Mammary epithelial cell (primary cell): Measurements from ENCODE around the gene SIK3.

ENCODE experiments used
- EZH2 ChIP-seq: IDR thresholded peaks from 2 replicates; pipeline ENCODE4 v1.6.1; 2012; ENCODE audit warnings: low read length, inconsistent platforms, borderline replicate concordance
- TF ChIP-seq, protein P1 (sequence below), 2 donors: IDR thresholded peaks in 1 of 2; conservative IDR thresholded peaks in 1 of 2; 2 replicates each; pipeline ENCODE4 v1.5.1; 2011 to 2012; ENCODE audit warnings: inconsistent platforms in 2 of 2, low read length in 2 of 2, mild to moderate bottlenecking in 2 of 2, control low read depth in 1 of 2, low read depth in 1 of 2; ENCODE audit not compliant: insufficient read depth in 1 of 2; ENCODE audit errors: extremely low read depth in 1 of 2

DNA sequence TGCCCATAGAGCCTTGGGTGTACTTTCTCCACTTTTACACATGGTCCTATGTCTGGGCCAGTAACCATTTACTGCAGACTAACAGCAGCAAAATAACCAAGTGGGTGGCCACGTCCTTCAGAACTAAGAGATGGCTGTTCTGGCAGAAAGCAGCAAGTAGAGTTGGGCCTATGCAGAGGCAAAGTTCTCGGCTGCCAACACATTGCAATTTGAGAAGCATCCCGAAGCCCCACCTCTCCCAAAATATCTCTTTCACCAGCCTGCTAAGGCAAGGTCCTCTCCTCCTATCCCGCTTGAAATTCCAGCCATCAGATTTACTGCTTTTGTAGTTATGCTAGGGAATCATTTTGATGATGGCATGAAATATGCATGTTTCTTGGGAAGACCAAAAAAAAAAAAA, 142.3 kb downstream of the SIK3 start:
- TF ChIP-seq, protein P1, sequence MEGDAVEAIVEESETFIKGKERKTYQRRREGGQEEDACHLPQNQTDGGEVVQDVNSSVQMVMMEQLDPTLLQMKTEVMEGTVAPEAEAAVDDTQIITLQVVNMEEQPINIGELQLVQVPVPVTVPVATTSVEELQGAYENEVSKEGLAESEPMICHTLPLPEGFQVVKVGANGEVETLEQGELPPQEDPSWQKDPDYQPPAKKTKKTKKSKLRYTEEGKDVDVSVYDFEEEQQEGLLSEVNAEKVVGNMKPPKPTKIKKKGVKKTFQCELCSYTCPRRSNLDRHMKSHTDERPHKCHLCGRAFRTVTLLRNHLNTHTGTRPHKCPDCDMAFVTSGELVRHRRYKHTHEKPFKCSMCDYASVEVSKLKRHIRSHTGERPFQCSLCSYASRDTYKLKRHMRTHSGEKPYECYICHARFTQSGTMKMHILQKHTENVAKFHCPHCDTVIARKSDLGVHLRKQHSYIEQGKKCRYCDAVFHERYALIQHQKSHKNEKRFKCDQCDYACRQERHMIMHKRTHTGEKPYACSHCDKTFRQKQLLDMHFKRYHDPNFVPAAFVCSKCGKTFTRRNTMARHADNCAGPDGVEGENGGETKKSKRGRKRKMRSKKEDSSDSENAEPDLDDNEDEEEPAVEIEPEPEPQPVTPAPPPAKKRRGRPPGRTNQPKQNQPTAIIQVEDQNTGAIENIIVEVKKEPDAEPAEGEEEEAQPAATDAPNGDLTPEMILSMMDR (conservative IDR thresholded peaks at IDR 0.05 in 1 of 2, IDR thresholded peaks at IDR 0.05 in 1 of 2; ENCODE audit: extremely low read depth in 1 of 2, insufficient read depth in 1 of 2, low read depth in 1 of 2, low read length in 2 of 2), result no peak
- TF ChIP-seq EZH2, result no peak
